Measurements from ENCODE around the gene ADGRG2.
"Not testable (repeated sequence)": the region's sequence is repeated elsewhere in the genome, so short reads cannot be mapped to it uniquely, and the experiment has no call there.

The ADGRG2 gene

GRCh38 chrX:18995221-18995620, 127.0 kb downstream of the ADGRG2 start:
- DNase-seq = no peak

GRCh38 chrX:18994713-18995112, 127.6 kb downstream of the ADGRG2 start:
- DNase-seq = no peak

GRCh38 chrX:18992829-18993228, 129.4 kb downstream of the ADGRG2 start:
- DNase-seq = no peak

GRCh38 chrX:18985186-18985435, 137.2 kb downstream of the ADGRG2 start:
- no peak for DNase-seq

GRCh38 chrX:18984381-18985185, 137.7 kb downstream of the ADGRG2 start:
- peak; percentile 6 for DNase-seq

- DNase-seq = no peak
Observed at GRCh38 chrX:18983666-18984380, 138.4 kb downstream of the ADGRG2 start, which contains the start of gene PHKA2. TSS of gene PHKA2 (minus strand) at chrX:18984114. CDS start at chrX:18983932, 182 bp downstream.

- DNase-seq = no peak
Observed at GRCh38 chrX:18981124-18981807, 141.0 kb downstream of the ADGRG2 start.

GRCh38 chrX:18980262-18980661, 142.0 kb downstream of the ADGRG2 start:
- DNase-seq = not testable (repeated sequence)

GRCh38 chrX:18974993-18975392, 147.3 kb downstream of the ADGRG2 start:
- no peak for DNase-seq

- no peak for DNase-seq
Observed at GRCh38 chrX:18973527-18974192, 148.6 kb downstream of the ADGRG2 start.

- DNase-seq = no peak
Observed at GRCh38 chrX:18971506-18971905, 150.8 kb downstream of the ADGRG2 start.

GRCh38 chrX:18970465-18970864, 151.8 kb downstream of the ADGRG2 start:
- DNase-seq = no peak

- DNase-seq = no peak
Observed at GRCh38 chrX:18966624-18967023, 155.6 kb downstream of the ADGRG2 start.

GRCh38 chrX:18964901-18965300, 157.4 kb downstream of the ADGRG2 start:
- DNase-seq = no peak

- no peak for DNase-seq
Observed at GRCh38 chrX:18964026-18964425, 158.2 kb downstream of the ADGRG2 start.

GRCh38 chrX:18962329-18962728, 159.9 kb downstream of the ADGRG2 start:
- DNase-seq = no peak

- no peak for DNase-seq
Observed at GRCh38 chrX:18961686-18962085, 160.6 kb downstream of the ADGRG2 start.

- DNase-seq = peak; percentile 2
Observed at GRCh38 chrX:18956303-18957032, 165.8 kb downstream of the ADGRG2 start.

GRCh38 chrX:18955676-18956075, 166.6 kb downstream of the ADGRG2 start:
- no peak for DNase-seq

GRCh38 chrX:18951032-18951431, 171.2 kb downstream of the ADGRG2 start:
- no peak for DNase-seq

- DNase-seq = no peak
Observed at GRCh38 chrX:18949944-18950301, 172.3 kb downstream of the ADGRG2 start.

- DNase-seq = no peak
Observed at GRCh38 chrX:18949291-18949943, 172.9 kb downstream of the ADGRG2 start.
